Embryonic facial prominence (tissue), 1 donor: ENCODE results near the gene SYNPR.

ENCODE experiments used
- DNase-seq: peaks from one replicate; pipeline ENCODE4 v3.0.0-alpha.2; 2016; ENCODE audit errors: extremely low spot score

The SYNPR gene

DNA sequence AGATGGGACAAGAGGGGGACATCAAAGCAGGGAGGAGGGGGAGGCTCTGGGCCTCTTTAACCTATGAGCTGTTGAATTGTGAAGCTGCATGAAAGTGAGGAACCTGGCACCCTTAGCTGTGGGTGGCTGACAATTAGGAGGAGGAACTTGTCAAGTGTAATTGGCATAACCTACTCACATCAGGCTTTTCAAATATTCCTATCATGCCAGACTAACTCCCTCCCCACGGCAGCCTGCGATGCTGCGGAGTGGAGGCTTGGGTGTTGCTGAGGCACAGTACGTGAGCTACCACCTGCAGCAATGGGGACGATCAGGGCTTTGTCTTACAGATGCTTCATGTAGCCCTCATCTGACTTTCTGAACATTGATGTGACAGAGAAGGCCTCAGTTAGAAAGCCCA is 193.7 kb downstream of the SYNPR start:
- DNase-seq = no peak

DNA sequence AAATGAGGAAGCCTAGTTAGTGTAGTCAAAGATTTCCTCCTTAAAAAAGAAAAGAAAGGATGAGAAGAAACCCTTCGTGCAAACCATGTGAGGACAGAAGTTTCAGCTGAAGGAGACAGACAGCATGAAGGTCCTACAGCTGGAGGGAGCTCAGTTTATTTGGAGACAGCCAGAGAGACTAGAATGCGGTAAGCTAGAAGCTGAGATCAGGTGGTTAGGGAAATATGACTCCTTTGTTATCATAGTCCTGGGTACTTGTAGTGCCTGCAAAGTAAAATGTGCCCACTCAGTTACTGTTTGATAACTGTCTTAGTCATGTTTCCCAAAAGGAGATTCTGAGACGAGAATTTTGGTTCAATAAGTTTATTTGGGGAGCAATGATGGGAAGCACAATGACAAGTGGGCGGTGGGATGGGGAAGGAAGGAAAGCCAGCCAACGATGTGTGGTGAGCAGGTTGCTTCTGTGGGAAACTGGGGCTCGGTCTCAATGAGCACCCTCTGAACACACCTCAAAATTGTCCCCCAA is 195.6 kb downstream of the SYNPR start:
- DNase-seq = no peak

DNA sequence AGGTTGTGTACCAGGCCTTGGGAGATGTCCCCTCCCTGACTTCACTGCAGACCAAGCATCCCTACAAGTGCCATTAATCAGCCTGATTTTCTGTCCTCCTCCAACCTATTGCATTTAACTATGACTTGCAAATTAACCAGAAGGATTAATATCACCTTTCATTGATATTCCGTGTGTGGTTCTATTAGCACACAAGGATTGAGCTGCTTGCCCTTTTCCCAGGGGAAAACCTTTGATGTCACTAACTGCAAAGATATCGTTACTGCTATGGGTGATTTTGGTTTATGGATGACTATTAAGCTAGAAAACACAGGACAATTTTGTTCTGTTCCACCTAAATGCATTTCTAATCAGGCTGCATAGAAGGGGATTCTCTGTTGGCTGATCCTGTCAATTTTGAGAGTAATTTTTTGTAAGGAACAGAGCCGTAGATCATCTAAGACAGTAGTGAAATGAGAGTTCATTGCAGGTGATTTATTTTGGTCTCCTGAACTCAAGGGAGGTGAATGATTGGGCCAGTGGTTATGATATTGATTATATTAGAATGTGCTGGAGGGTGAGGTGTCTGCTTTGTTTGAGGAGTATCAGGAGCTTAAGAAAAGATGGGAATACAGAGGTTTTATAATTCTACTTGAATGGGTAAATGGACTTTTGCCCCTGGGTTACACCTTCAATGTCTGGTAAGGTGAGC is 196.9 kb downstream of the SYNPR start:
- no peak for DNase-seq

DNA sequence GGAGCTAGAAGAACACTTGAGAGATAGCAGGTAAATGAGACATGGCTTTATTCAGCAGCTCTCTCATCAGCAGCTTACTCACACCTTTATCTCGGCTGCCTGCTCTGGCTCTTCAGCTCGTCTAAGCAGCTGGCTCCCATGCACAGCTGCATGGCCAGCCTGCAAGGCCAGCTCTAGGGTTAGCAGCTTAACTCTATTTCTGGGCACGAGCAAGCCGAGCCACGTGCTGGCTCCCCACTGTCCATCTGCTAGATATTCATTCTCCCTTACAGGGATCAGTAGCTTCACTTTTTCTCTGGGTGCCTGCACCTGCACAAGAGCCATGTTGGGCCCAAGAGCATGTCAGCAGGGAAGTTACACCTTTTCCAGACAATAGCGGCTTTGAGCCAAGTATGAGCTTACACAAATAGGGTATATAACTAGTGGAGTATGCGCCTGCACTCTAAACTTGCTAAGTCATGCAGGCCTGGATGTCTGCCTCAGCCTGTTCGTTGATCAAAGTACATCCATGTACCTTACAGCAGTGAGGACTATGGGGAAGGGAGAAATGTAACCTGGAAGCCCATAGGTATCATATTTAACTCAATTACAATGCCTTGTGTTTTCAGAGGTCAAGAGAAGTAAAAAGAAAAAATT is 199.5 kb downstream of the SYNPR start:
- no peak for DNase-seq

DNA sequence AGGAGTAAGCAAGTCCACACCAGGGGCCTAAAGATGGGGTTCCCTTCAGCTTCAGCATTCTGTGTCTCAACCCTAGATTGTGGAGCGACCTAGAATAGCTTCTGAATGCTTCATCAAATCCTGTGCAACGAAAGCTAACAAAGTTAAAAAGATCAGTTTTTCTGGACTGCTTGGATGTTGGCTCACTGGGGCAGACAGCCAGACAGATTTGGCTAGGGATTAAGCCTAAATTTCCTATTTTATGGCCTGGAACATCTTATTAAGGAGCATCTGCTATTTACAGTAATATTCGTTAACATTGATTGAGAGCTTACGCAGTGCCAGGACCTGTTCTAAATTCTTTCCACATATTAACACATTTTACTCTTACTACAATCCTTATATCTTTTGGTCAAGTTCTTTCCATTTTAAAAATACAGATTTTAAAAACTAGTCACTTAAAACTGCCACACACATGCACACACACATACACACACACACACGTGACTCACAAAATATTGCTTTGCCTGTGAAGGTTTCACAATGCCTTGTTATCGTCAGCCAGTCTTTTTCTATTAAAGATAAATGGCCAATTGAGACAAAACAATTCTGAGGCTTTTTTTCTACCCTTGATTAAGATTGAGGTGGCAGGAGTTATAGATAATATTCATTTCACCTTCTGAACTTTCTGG is 201.0 kb downstream of the SYNPR start:
- no peak for DNase-seq

DNA sequence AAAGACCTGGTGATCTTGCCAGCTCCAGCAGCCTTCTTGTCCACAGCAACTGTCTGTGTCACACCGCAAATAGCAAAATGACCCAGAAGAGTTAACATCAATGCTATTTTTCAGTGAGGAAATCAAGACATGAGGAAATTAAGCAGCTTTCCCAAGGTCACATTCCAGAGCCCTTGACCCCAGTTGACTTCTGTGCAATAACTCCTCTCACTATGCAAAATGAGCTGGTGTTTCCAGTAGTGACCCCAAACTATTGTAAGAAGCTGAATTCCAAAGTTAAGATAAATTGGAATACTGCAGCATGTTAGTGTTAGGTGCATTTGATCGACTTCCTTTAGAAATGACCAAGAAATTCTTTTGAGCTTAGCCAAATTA is 201.5 kb downstream of the SYNPR start:
- DNase-seq = no peak

DNA sequence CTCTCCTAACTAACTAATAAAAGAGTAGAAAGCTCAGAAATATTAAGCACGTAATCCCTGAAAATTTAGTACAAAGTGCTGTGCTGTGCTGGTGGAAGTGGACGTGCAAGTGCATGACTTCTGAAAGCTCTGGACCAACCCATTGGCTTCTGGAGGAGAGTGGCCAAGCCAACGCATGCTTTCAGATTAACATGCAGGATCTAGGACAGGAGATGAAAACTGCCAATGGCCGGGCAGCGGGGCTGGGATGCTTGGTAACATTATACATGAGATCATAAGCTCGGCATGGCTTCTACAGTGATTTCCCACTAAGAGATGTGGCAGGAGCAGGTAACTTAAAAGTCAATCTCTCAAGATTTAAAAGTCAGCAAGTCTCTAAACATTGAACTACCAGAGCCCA is 203.5 kb downstream of the SYNPR start:
- no peak for DNase-seq

DNA sequence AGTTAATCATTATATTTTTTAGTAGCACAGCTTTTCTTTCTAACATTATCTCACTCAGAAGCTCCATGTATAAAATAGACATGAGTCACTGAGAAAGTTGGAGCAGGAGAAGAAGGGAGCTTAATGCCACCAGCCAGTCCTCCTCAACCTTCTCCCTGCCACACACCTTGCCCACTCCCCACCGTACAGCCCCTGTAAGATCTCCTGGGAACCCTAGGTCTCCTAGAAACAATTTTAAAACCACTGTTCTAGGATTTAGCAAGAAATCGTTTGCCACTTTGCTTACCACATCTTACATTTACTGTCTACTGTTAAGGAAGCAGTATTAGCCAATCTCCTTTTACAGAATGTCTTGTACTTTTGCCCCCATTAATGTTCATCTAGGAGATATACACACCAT is 204.2 kb downstream of the SYNPR start:
- no peak for DNase-seq

DNA sequence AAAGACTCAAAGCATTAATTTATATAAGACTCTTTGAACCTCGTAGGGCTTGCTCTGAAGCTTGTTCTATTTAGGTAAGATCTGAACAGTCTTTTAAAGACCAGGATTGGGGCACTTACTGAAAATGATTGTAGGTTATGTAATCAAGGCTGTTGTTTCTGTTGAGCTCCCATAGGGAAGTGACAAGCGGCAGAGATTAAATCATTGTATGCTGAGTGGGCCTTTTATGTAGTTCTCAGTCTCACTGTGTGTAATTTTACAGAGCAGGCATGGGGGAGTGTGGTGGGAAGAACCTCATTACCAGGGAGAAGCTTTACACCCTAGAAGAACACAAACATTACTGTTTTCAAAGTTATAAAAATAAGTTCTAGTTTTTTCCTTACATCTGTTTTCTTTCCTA is 214.4 kb downstream of the SYNPR start:
- DNase-seq = no peak

DNA sequence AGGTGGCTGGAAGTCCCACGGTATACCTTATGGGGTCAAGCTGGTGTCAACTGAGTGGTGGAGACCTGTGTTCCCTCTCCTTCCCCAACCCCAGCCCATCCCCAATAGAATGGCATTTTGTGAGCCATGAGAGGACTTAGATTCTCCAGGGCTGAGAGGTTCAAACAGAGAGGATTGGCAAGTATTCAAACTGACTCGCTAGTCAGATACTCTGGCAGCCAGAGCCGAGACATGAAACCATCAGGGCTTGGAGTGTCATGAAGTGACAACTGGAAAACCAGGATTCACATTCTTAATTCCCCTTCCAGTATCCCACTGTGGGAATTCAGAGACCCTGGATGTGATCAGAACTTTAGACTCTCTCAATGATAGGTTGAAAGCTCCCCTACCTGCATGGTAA is 215.0 kb downstream of the SYNPR start:
- DNase-seq = no peak

DNA sequence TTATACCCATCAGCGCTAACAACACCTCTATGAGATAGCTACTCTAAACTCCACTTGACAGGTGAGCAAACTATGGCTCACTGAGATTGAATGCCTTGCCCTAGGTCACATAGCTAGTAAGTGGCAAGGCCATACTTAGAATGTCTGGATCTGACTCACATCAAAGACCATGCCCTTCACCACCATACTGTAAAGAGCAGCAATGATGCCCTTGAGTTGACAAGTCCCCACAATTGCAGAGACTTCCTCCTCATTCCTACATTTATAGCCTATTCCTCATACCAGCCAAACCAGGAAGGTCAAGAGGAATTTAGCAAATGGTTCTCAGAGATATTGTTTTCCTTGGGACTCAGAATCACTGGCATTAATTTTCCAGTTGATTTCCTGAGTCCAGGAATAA is 216.5 kb downstream of the SYNPR start:
- DNase-seq = no peak

DNA sequence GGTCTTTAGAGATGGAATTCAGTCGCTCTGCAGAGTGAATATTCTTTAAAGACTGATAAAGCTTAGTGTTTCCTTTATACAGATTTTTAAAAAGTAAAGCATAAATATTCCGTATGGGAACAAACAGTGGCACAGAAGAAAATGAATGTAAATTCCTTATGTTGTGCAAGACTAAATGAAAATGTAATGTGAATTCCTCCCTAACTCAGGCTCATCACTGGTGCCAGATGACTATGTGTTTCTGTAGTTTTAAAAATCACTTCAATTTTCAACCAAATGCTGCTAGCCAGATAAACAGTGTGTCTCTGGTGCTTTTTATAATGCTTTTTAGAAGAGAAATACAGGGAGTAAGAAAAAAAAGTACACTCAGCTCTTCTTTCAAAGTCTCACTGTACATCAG is 219.5 kb downstream of the SYNPR start:
- no peak for DNase-seq

DNA sequence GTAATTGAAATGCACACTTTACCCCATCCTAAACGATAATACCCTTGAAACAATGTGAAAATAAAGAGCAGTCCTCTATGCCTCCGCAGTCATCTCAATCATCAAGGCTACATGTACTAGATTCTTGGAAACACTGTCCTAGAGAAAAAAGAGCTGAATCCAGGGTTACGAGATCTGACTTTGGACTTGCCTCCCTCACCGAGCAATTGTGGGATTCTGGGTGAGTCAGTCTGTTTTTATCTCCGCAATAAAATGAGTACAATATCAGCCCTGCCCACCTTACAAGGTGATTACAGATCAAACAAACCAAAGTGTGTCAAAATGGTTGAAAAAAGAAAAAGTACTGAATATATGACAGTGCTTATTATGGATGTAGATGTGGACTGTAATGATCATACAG is 222.1 kb downstream of the SYNPR start:
- DNase-seq = no peak

DNA sequence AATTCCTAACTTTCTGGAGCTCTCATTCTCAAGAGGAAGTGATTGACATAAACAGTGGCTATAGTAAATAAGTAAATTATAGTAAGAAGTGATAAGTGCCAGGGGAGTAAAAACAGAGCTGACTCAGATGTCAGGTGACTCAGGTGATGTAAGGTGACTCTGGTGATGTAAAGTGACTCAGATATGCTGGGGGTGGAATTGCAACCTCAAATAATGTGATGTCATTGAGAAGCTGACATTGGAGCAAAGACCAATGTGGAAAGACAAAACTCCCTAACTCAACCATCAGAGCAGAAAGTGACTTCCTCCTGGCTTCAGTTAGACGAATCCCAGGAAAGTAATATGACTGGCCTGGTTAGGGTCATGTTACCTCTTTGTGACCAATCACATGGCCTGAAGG is 230.2 kb downstream of the SYNPR start:
- no peak for DNase-seq

DNA sequence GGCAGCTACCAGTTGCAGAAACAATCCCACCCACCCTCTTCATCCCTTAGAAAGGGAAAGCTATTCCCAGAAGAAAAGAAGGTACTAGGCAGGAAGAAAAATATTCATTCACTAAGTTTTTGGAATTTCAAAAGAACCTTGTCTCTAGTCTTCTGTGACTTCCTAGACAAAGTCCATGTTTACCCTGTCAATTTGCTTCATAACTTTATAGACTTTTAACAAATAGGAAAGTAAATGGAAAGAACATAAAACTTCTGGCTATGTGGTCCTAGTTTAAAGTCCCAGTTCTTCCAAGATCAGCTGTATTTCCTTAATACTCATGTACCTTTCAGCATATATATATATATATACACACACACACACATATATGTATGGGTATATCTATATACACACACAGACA is 230.7 kb downstream of the SYNPR start:
- DNase-seq = no peak

DNA sequence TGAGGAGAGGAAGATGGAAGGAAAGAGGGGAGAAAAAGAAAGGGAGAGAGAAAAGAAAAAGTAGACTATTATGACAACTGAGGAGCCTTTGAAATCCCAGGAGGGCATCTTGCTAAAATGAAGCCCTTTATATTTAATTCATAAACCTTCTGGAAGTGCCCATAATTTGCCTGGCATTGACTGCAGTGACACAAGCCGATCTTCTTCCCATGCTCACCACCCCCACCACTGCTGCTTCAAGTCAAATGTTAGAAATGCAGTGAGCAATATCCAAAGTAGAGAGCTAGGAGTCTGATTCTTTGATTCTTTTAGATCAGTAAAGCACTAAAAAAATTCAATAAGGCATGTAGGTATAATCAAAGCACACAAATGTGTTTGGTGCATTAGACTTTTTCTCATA is 235.7 kb downstream of the SYNPR start:
- no peak for DNase-seq

DNA sequence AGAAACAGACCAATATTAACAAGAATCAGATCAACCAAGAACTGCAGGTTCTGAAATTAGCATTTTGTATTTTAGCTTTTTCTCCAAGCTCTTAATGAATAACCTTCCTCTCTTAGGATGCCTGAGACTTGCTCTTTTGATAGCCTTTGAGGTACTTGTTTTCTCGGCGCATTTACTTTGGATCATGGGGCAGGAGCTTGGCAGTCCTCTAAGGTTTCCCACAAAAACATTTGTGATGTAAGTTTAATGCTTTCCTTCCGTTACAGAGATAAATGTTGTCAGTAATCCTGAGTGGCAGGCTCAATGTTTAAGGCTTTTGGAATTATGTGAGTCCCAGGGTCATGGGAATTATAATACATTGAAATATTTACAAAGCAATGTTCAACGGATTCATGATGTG is 236.6 kb downstream of the SYNPR start:
- no peak for DNase-seq

DNA sequence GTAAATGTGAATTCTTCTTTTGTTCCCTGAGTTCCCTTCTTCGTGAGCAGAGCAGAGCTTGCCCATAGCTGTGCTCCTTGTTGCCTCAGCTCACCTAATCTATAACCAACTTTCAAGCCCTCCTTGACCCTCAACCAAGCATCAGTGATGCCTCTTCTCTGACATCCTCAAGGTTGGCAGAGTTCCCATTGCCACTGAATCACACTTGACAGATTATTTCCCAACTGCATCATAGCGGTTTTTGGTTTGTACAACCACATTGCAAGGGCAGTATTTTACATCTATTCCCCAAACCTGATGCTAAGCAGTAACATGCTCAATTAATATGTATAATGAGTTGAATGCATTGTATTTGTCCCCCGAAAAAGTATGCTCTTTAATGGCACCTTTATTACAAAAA is 241.3 kb downstream of the SYNPR start:
- DNase-seq = no peak

DNA sequence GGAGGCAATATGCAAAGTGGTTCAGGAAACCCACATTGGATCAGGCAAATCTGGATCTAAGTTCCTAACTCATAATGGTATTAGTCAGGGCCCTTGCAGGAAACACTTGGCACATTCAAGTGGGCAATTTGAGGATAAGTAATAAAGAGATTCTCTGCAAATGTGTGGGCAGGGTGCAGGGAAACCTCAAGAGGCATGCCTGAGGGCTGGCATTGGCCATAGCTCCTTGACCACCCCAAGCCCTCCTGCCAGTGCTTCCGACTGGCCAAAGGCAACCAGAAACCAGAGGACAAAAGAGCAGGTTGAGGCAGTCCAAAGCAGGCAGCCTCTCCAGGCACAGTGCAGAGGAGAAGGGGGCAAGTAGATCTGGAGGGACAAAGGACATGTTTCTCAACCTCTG is 243.5 kb downstream of the SYNPR start:
- DNase-seq = no peak

DNA sequence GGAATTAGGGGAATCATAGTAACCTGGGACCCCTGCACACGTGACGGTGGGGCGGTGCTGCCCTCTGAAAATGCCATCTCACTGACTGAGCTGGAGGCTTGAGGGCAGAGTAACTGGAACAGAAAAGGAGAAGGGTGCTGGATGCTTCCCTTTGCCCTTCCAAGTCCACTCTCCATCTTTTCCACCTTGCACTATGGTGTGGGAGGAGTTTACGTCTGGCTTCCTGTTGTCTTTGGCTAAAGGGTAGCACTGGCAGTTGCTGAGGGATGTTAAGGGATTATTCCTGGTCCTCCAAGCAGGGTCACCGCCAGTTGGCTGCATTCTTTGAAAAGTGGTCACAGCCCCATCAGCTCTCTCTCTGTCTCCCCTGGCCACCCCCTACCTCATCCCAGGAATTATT is 245.0 kb downstream of the SYNPR start:
- no peak for DNase-seq

DNA sequence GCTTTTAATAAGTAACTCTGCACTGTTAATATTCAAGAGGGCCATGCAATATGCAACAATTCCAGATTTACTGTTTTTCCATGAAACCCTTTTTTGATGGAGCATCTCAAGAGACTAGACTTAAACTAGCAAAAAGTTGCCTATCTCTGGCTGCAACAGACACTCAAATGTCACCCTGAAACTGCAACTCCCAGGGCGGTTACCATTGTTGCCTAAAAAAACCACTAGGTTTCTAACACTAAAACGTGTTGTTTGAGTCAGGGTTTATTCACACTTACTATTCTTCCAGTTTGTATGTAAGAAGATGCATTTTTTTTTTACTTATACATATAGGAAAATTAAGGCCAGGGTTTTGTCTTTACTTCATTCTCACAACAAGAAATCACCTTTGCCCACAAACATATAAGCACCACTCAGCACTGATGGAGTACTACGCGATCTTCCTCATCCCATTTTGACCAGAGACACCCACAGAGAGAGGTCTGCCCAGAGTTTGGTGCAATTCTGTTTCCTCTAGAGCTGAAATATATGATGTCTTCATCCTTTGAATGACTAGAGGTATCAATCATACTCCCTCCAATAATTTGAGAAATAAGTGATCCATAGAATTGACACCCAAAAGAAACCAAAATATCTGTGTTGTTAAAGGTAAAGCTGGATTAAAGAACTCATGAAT is 250.4 kb downstream of the SYNPR start:
- no peak for DNase-seq

DNA sequence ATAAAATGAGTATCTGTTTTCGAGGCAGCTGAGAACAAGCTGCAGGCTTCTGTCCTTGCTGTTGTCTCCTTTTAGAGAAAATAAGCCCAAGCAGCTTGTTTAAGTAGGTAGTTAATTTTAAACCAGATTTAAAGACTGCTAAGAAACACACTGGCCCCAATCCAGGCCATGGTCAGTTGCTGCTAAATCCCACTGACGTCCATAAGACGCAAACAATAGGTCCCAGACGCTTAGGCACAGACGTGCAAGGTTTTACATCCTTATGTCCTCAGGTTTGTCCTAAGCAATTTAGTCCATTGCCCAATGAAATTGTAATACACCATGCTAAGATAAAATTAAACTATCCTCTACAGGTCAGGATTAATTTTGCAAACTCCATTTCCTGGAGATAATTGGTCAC is 254.4 kb downstream of the SYNPR start:
- DNase-seq = no peak

DNA sequence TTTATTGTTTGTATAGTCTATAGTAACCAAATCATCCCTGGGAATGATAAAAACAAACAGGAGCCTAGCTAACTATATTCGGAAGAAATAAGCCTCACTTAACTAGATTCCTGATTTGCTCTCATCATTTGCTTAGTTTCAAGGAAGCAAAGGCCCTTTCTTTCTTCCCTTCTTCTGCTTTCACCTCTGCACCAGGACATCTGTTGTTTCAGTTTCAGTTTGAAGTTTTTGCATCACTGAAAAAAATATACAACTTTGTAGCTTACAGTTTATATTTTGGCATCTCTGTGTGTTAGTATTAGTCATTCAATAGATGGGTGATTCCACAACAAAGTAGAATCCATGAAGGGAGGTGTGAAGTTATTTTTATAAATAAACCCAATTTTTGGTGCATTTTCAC is 260.8 kb downstream of the SYNPR start:
- no peak for DNase-seq
